ENCODE measurements around the gene RGL2.

DNA sequence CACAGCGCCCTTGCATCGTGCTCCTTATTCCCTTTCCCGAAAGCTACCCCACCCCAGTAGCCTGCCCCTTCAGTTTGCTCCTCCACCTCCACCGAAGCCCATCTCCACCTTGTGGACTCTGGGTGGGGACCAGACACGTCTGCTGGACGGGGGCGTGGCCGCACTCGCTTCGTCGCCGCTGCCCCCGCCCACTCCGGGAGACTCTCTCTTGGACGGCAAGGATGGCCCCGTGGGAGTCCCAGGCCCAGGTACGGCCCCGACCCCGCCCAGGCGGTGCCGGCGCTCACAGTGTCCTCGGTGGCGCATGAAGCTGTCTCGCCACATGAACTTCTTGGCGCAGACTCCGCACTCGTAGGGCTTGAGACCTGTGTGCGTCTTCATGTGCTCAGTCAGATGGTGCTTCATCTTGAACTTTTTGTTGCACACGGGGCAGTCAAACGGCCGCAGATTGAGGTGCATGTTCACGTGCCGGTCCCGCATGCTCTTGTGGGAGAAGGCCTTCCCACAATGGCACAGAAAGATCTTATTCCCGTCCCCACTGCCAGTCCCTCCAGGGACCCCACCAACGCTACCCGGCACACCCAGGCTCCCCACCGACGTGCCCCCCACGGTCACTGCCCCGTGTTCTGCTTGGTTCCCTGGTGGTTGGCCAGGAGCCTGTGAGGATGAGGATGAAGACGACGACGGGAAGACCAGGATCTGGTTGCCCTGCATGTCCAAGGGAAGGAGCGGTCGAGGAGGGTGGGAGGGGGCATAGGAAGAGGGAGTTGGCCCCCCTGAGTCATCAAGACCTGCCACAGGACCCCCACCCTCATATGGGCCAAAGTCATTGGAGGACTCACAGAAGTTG, 16.4 kb upstream of the RGL2 start:
- no peak for TF ChIP-seq CTCF (IDR thresholded peaks at IDR 0.05; ENCODE audit: insufficient read depth, low read length)
- no peak for TF ChIP-seq REST (IDR thresholded peaks at IDR 0.05; ENCODE audit: insufficient replicate concordance, low read depth)
- TF ChIP-seq POLR2AphosphoS5 (IDR thresholded peaks at IDR 0.05; ENCODE audit: low read depth): no peak
- TF ChIP-seq SPI1 (IDR thresholded peaks at IDR 0.05; ENCODE audit: borderline replicate concordance, low read depth): no peak
